ENCODE measurements around the gene CD40. TPM values are rescaled to one million over a fixed set of nuclear protein-coding genes. Genes with fewer than 3 reads are reported as not detected.

Gene CD40
- total RNA-seq, 5 donors from 2014 or later (not counting 1 experiment from before 2014, with no cell fraction given), result 1.5 to 9.6 (median 5.9) TPM

- Mint-ChIP-seq H3K9me3 (no peaks in the 10 kb centered on the region), H3K27ac (no peak overlapping the region), H3K4me1 (no peaks in the 10 kb centered on the region), H3K36me3 (no peaks in the 10 kb centered on the region), H3K4me3 (no peak overlapping the region), H3K27me3 (peaks cover 20 to 37% of the 10 kb centered on the region in 2 donors)
- Histone ChIP-seq H3K9me3 (no peaks in the 10 kb centered on the region), H3K36me3 (ENCODE audit: control insufficient read depth in 2 of 2, extremely low read depth in 1 of 2, insufficient read depth in 1 of 2, low read length in 1 of 2) (no peaks in the 10 kb centered on the region), H3K27me3 (replicated peaks in 1 of 2; ENCODE audit: control insufficient read depth in 2 of 2, extremely low read depth in 1 of 2, insufficient read depth in 2 of 2, low read length in 1 of 2) (peaks cover 3 to 48% of the 10 kb centered on the region in 2 experiments), H3K27ac (ENCODE audit: low read length) (no peak overlapping the region), H3K4me1 (ENCODE audit: control insufficient read depth in 1 of 2, extremely low read depth in 1 of 2, insufficient read depth in 2 of 2, low read length in 2 of 2) (no peaks in the 10 kb centered on the region), H3K4me3 (ENCODE audit: control insufficient read depth in 1 of 2, extremely low read depth in 1 of 2, low read length in 1 of 2) (no peak overlapping the region)
- no peak for DNase-seq
- CTCF ChIA-PET, result no interaction called here
- POLR2A ChIA-PET, result no interaction called here
- 83% methylated on average over 1 of the region's 2 CpGs for WGBS (ENCODE audit: insufficient coverage)
- no peak for ATAC-seq (replicated peaks in 1 of 4)
These were observed 36.7 kb downstream of the CD40 start for GRCh38 chr20:46154796-46155195.

GRCh38 chr20:46156065-46156464 is 38.0 kb downstream of the CD40 start:
- Histone ChIP-seq H3K27ac (ENCODE audit: low read length) (no peak overlapping the region), H3K4me1 (ENCODE audit: control insufficient read depth in 1 of 2, extremely low read depth in 1 of 2, insufficient read depth in 2 of 2, low read length in 2 of 2) (no peaks in the 10 kb centered on the region), H3K9me3 (no peaks in the 10 kb centered on the region), H3K4me3 (ENCODE audit: control insufficient read depth in 1 of 2, extremely low read depth in 1 of 2, low read length in 1 of 2) (no peak overlapping the region), H3K27me3 (replicated peaks in 1 of 2; ENCODE audit: control insufficient read depth in 2 of 2, extremely low read depth in 1 of 2, insufficient read depth in 2 of 2, low read length in 1 of 2) (peaks cover 3 to 50% of the 10 kb centered on the region in 2 experiments), H3K36me3 (ENCODE audit: control insufficient read depth in 2 of 2, extremely low read depth in 1 of 2, insufficient read depth in 1 of 2, low read length in 1 of 2) (no peaks in the 10 kb centered on the region)
- H3K9me3 Mint-ChIP-seq, result no peaks in the 10 kb centered on the region
- no peaks in the 10 kb centered on the region for H3K4me1 Mint-ChIP-seq
- no peak overlapping the region for H3K4me3 Mint-ChIP-seq
- ATAC-seq (replicated peaks in 1 of 4), result no peak
- no peak overlapping the region for H3K27ac Mint-ChIP-seq
- 53% methylated on average over 6 of the region's 8 CpGs for WGBS (ENCODE audit: insufficient coverage)
- DNase-seq, result no peak
- ChIA-PET POLR2A (no interaction called here), CTCF (no interaction called here)
- H3K36me3 Mint-ChIP-seq, result no peaks in the 10 kb centered on the region
- H3K27me3 Mint-ChIP-seq, result peaks cover 20 to 37% of the 10 kb centered on the region in 2 donors

DNA sequence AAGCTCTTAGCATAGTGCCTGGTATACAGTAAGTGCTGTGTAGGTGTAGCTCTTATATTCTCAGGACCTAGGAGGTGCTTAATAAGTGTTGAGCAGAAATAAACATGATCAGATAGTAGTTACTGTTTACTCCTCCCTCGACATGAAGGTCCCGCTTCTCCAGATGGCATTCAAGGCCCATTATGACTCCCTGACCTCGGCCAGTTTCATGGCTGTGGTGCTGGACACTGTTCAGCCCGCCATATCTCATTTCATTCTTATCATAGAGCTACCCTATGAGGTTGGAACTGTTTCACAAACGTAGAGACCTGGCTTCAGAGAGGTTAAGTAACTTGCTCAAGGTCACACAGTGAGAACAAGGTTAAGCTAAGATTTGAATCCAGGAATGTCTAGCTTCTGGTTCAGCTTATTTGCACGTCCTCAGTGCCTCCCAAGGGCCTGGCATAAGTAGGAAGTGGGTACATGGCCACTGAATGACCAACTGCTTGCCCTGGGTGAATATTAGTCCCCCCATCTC is 39.0 kb downstream of the CD40 start:
- ATAC-seq (replicated peaks in 1 of 4), result no peak
- Mint-ChIP-seq H3K36me3 (no peaks in the 10 kb centered on the region), H3K9me3 (no peaks in the 10 kb centered on the region), H3K27me3 (peaks cover 28 to 42% of the 10 kb centered on the region in 2 donors), H3K27ac (no peak overlapping the region), H3K4me1 (no peaks in the 10 kb centered on the region), H3K4me3 (no peak overlapping the region)
- POLR2A ChIA-PET, result no interaction called here
- no peak overlapping the region for H3K27ac ChIP-seq (ENCODE audit: low read length)
- peaks cover 3 to 44% of the 10 kb centered on the region in 2 experiments for H3K27me3 ChIP-seq (replicated peaks in 1 of 2; ENCODE audit: control insufficient read depth in 2 of 2, extremely low read depth in 1 of 2, insufficient read depth in 2 of 2, low read length in 1 of 2)
- no peaks in the 10 kb centered on the region for H3K9me3 ChIP-seq
- no peak overlapping the region for H3K4me3 ChIP-seq (ENCODE audit: control insufficient read depth in 1 of 2, extremely low read depth in 1 of 2, low read length in 1 of 2)
- 72% methylated on average over 5 of the region's 6 CpGs for WGBS (ENCODE audit: insufficient coverage)
- H3K36me3 ChIP-seq (ENCODE audit: control insufficient read depth in 2 of 2, extremely low read depth in 1 of 2, insufficient read depth in 1 of 2, low read length in 1 of 2), result no peaks in the 10 kb centered on the region
- no peak for DNase-seq
- CTCF ChIA-PET, result no interaction called here
- no peaks in the 10 kb centered on the region for H3K4me1 ChIP-seq (ENCODE audit: control insufficient read depth in 1 of 2, extremely low read depth in 1 of 2, insufficient read depth in 2 of 2, low read length in 2 of 2)

DNA sequence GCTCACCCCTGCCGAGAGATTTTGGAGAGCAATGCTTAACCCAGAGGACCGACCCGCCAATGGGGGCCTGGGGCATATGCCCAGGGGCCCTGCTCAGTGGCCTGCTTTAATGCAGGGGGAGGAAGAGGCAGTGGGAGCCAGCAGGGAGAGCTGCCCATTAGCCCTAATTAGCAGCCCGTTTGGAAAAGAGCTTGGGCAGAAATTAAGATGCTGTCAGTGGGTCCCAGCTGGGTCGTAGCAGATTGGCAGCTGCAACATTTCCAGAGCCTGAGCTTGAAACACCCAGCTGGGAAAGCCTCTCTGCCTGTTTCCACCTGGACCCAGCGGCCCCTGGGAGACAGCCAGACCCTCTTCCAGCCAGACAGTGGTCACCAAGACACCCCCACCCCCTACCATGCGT is 39.5 kb downstream of the CD40 start:
- Histone ChIP-seq H3K27me3 (replicated peaks in 1 of 2; ENCODE audit: control insufficient read depth in 2 of 2, extremely low read depth in 1 of 2, insufficient read depth in 2 of 2, low read length in 1 of 2) (peaks cover 3 to 42% of the 10 kb centered on the region in 2 experiments), H3K4me3 (ENCODE audit: control insufficient read depth in 1 of 2, extremely low read depth in 1 of 2, low read length in 1 of 2) (no peak overlapping the region), H3K36me3 (ENCODE audit: control insufficient read depth in 2 of 2, extremely low read depth in 1 of 2, insufficient read depth in 1 of 2, low read length in 1 of 2) (no peaks in the 10 kb centered on the region), H3K4me1 (ENCODE audit: control insufficient read depth in 1 of 2, extremely low read depth in 1 of 2, insufficient read depth in 2 of 2, low read length in 2 of 2) (no peaks in the 10 kb centered on the region), H3K9me3 (no peaks in the 10 kb centered on the region), H3K27ac (ENCODE audit: low read length) (no peak overlapping the region)
- ChIA-PET CTCF (no interaction called here), POLR2A (no interaction called here)
- H3K4me3 Mint-ChIP-seq, result no peak overlapping the region
- no peaks in the 10 kb centered on the region for H3K4me1 Mint-ChIP-seq
- WGBS (ENCODE audit: insufficient coverage), result 65% methylated on average over 5 of the region's 7 CpGs
- DNase-seq (no peak), ATAC-seq (replicated peaks in 1 of 4) (no peak)
- H3K9me3 Mint-ChIP-seq, result no peaks in the 10 kb centered on the region
- H3K36me3 Mint-ChIP-seq, result no peaks in the 10 kb centered on the region
- H3K27me3 Mint-ChIP-seq, result peaks cover 30 to 44% of the 10 kb centered on the region in 2 donors
- no peak overlapping the region for H3K27ac Mint-ChIP-seq

DNA sequence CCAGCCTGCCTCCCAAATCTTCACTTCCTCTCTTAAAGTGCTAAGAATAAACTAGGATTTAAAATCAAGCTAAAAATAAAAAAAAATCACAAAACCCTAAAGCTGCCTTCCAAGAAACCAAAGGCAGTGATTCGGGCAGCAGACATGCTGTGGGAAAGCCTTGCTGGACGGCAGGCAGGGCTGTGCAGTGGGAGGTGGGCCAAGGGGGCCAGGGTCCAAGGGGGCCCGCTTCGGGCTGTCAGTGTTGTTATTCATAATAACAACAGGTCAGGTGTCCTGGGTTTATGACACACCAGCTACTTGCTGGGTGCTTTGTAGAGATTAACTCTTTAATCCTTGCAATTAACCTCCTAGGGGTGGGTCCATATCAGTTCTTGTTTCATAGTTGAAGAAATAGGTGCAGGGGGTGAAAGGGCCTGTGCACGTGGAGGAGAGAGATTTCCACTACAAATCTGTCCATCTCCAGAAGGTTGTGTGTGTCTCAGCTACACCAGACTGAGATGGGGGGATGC is 40.4 kb downstream of the CD40 start:
- Histone ChIP-seq H3K27me3 (replicated peaks in 1 of 2; ENCODE audit: control insufficient read depth in 2 of 2, extremely low read depth in 1 of 2, insufficient read depth in 2 of 2, low read length in 1 of 2) (peaks cover 3 to 37% of the 10 kb centered on the region in 2 experiments), H3K4me1 (ENCODE audit: control insufficient read depth in 1 of 2, extremely low read depth in 1 of 2, insufficient read depth in 2 of 2, low read length in 2 of 2) (no peaks in the 10 kb centered on the region), H3K9me3 (no peaks in the 10 kb centered on the region), H3K27ac (ENCODE audit: low read length) (no peak overlapping the region), H3K36me3 (ENCODE audit: control insufficient read depth in 2 of 2, extremely low read depth in 1 of 2, insufficient read depth in 1 of 2, low read length in 1 of 2) (no peaks in the 10 kb centered on the region), H3K4me3 (ENCODE audit: control insufficient read depth in 1 of 2, extremely low read depth in 1 of 2, low read length in 1 of 2) (no peak overlapping the region)
- DNase-seq (no peak), ATAC-seq (replicated peaks in 1 of 4) (no peak)
- 55% methylated on average over 2 of the region's 5 CpGs for WGBS (ENCODE audit: insufficient coverage)
- ChIA-PET CTCF (interaction anchor here in 1 of 2 donors (0.6 kb wide), 1 partner anchor 94 kb away, joined by 3 read pairs; no protein-coding TSS in a partner anchor), POLR2A (no interaction called here)
- Mint-ChIP-seq H3K27me3 (peaks cover 28 to 46% of the 10 kb centered on the region in 2 donors), H3K9me3 (no peaks in the 10 kb centered on the region), H3K27ac (no peak overlapping the region), H3K4me3 (no peak overlapping the region), H3K4me1 (no peaks in the 10 kb centered on the region), H3K36me3 (no peaks in the 10 kb centered on the region)

- Mint-ChIP-seq H3K27me3 (peaks cover 30 to 41% of the 10 kb centered on the region in 2 donors), H3K4me3 (no peak overlapping the region), H3K4me1 (no peaks in the 10 kb centered on the region), H3K27ac (no peak overlapping the region), H3K36me3 (no peaks in the 10 kb centered on the region), H3K9me3 (no peaks in the 10 kb centered on the region)
- peaks cover 3 to 42% of the 10 kb centered on the region in 2 experiments for H3K27me3 ChIP-seq (replicated peaks in 1 of 2; ENCODE audit: control insufficient read depth in 2 of 2, extremely low read depth in 1 of 2, insufficient read depth in 2 of 2, low read length in 1 of 2)
- no peak overlapping the region for H3K27ac ChIP-seq (ENCODE audit: low read length)
- no peaks in the 10 kb centered on the region for H3K9me3 ChIP-seq
- H3K36me3 ChIP-seq (ENCODE audit: control insufficient read depth in 2 of 2, extremely low read depth in 1 of 2, insufficient read depth in 1 of 2, low read length in 1 of 2), result no peaks in the 10 kb centered on the region
- DNase-seq, result no peak
- WGBS (ENCODE audit: insufficient coverage), result 53% methylated on average over 2 of the region's 7 CpGs
- ChIA-PET CTCF (no interaction called here), POLR2A (no interaction called here)
- ATAC-seq (replicated peaks in 1 of 4), result no peak
- no peak overlapping the region for H3K4me3 ChIP-seq (ENCODE audit: control insufficient read depth in 1 of 2, extremely low read depth in 1 of 2, low read length in 1 of 2)
- H3K4me1 ChIP-seq (ENCODE audit: control insufficient read depth in 1 of 2, extremely low read depth in 1 of 2, insufficient read depth in 2 of 2, low read length in 2 of 2), result no peaks in the 10 kb centered on the region
These were observed 41.2 kb downstream of the CD40 start for GRCh38 chr20:46159101-46159897.
